Right renal pelvis (tissue), 4 donors: Measurements from ENCODE around the gene IRAK1. TPM values are rescaled to one million over a fixed set of nuclear protein-coding genes. Genes with fewer than 3 reads are reported as not detected.

Source experiments
- polyA plus RNA-seq, 4 donors: library from polyadenylated mRNA; unstranded; fragments of 120-200 nt; gene quantifications; one replicate each; pipeline ENCODE4 v1.2.1, GENCODE V29; 2013; ENCODE audit not compliant: insufficient read length in 4 of 4

The IRAK1 gene
- polyA plus RNA-seq, 4 donors, result 48.4 to 62.2 (median 51.7) TPM

Other genes with a start within 250 kb of the IRAK1 start
- gene SRPK3, start 238.9 kb downstream of the IRAK1 start, polyA plus RNA-seq, result 1 to 10 TPM in 3 of 4 donors, under 1 TPM in 1; 0.90 to 2.0 (median 1.5) TPM
- gene IDH3G, start 225.5 kb downstream of the IRAK1 start, polyA plus RNA-seq, result 10 to 100 TPM; 62.2 to 90.3 (median 72.7) TPM
- gene SSR4, start 225.2 kb downstream of the IRAK1 start, polyA plus RNA-seq, result 100 to 1,000 TPM; 141 to 189 (median 155) TPM
- gene PDZD4, start 189.4 kb downstream of the IRAK1 start, polyA plus RNA-seq, result 10 to 100 TPM in 1 of 4 donors, 1 to 10 TPM in 3; 7.7 to 10.6 (median 8.8) TPM
- gene L1CAM, start 133.7 kb downstream of the IRAK1 start, polyA plus RNA-seq, result 10 to 100 TPM; 46.4 to 59.9 (median 47.9) TPM
- 1 to 10 TPM; 1.4 to 3.1 (median 2.0) TPM for gene AVPR2, start 115.2 kb downstream of the IRAK1 start, polyA plus RNA-seq
- gene ARHGAP4, start 93.6 kb downstream of the IRAK1 start, polyA plus RNA-seq, result 10 to 100 TPM; 24.6 to 37.8 (median 27.8) TPM
- 10 to 100 TPM; 60.2 to 80.1 (median 66.6) TPM for gene NAA10, start 84.9 kb downstream of the IRAK1 start, polyA plus RNA-seq
- gene RENBP, start 75.3 kb downstream of the IRAK1 start, polyA plus RNA-seq, result 10 to 100 TPM; 16.3 to 27.1 (median 18.8) TPM
- 10 to 100 TPM; 41.5 to 44.3 (median 41.9) TPM for gene HCFC1, start 48.1 kb downstream of the IRAK1 start, polyA plus RNA-seq
- 1 to 10 TPM; 6.9 to 9.6 (median 7.4) TPM for gene TMEM187, start 47.1 kb downstream of the IRAK1 start, polyA plus RNA-seq
- 10 to 100 TPM; 30.2 to 36.9 (median 31.6) TPM for gene MECP2, start 77.8 kb upstream of the IRAK1 start, polyA plus RNA-seq
- not detected for gene OPN1LW, start 124.3 kb upstream of the IRAK1 start, polyA plus RNA-seq
- gene OPN1MW, start 162.7 kb upstream of the IRAK1 start, polyA plus RNA-seq, result not detected
- not detected for gene OPN1MW2, start 199.9 kb upstream of the IRAK1 start, polyA plus RNA-seq
- not detected for gene OPN1MW3, start 237.7 kb upstream of the IRAK1 start, polyA plus RNA-seq